Measurements from ENCODE around the gene TBC1D24. TPM values are rescaled to one million over a fixed set of nuclear protein-coding genes. Genes with fewer than 3 reads are reported as not detected.

TBC1D24 gene
- polyA plus RNA-seq, 1 experiment = 6.0 TPM

DNA sequence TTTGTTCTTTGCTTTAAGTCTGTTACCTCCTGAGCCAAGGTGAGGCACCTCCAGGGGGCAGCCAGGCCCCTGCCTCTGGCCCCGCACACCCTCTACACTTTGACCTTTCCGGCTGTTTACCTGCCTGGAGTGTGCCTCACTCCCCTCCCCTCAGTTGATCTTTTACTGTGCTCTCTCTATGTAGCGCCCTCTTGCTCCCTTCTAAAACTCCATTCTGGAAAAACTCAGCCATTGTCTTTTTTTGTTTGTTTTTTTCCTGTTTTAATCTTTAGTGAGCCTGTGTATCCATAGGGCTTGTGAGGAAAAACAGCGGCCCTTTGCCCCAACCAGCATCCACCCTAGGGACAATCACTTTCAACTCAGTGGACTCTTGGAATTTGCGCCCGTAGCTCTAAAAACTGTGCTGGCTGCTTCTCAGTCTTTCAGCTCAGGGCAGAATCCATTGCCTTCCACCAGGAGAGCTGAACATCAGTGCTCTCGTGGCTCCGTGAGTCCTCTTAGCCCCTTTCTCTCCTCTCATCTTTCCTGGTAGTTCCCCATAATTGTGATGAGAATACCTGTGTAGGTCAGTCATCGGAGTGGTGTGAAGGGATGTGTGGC is 49.5 kb downstream of the TBC1D24 start:
- no peak overlapping the region for H3K4me3 ChIP-seq (ENCODE audit: low read depth, low read length)
- no peak overlapping the region for H3K27ac ChIP-seq (ENCODE audit: low read depth, low read length)
- no peak for DNase-seq (ENCODE audit: low read depth, low spot score)
- no peaks in the 10 kb centered on the region for H3K27me3 ChIP-seq (ENCODE audit: control insufficient read depth, insufficient read depth, low read length)
- POLR2A ChIA-PET = no interaction called here
- CTCF ChIA-PET = no interaction called here
- TF ChIP-seq, protein P1, sequence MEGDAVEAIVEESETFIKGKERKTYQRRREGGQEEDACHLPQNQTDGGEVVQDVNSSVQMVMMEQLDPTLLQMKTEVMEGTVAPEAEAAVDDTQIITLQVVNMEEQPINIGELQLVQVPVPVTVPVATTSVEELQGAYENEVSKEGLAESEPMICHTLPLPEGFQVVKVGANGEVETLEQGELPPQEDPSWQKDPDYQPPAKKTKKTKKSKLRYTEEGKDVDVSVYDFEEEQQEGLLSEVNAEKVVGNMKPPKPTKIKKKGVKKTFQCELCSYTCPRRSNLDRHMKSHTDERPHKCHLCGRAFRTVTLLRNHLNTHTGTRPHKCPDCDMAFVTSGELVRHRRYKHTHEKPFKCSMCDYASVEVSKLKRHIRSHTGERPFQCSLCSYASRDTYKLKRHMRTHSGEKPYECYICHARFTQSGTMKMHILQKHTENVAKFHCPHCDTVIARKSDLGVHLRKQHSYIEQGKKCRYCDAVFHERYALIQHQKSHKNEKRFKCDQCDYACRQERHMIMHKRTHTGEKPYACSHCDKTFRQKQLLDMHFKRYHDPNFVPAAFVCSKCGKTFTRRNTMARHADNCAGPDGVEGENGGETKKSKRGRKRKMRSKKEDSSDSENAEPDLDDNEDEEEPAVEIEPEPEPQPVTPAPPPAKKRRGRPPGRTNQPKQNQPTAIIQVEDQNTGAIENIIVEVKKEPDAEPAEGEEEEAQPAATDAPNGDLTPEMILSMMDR (IDR thresholded peaks at IDR 0.05; ENCODE audit: low read depth, low read length) = no peak
- H3K9me3 ChIP-seq (ENCODE audit: control insufficient read depth, insufficient read depth, low read length) = no peaks in the 10 kb centered on the region

DNA sequence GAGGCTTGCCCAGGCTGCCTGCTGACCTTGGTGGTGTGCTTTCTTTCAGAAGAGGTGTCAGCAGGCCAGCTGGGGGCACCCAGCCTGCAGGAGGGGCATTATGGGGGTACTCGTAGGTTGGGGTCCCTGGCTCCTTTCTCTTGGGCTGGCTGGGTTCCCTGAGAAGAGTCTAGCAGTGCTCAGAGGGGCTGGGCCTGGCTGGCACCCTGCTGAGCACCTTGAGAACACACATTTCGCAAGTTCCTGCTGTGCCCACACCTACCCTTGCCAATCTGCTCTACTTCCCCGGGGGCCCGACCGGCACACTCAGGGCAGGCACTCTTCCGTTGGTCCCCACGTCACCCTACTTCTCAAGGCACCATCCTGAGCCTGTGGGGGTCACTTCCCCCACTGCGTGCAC is 51.2 kb downstream of the TBC1D24 start:
- DNase-seq (ENCODE audit: low read depth, low spot score) = no peak
- TF ChIP-seq, protein P1 (IDR thresholded peaks at IDR 0.05; ENCODE audit: low read depth, low read length) = no peak
- ChIA-PET CTCF (no interaction called here), POLR2A (no interaction called here)
- H3K27ac ChIP-seq (ENCODE audit: low read depth, low read length) = no peak overlapping the region
- H3K27me3 ChIP-seq (ENCODE audit: control insufficient read depth, insufficient read depth, low read length) = no peaks in the 10 kb centered on the region
- H3K9me3 ChIP-seq (ENCODE audit: control insufficient read depth, insufficient read depth, low read length) = no peaks in the 10 kb centered on the region
- H3K4me3 ChIP-seq (ENCODE audit: low read depth, low read length) = no peak overlapping the region

DNA sequence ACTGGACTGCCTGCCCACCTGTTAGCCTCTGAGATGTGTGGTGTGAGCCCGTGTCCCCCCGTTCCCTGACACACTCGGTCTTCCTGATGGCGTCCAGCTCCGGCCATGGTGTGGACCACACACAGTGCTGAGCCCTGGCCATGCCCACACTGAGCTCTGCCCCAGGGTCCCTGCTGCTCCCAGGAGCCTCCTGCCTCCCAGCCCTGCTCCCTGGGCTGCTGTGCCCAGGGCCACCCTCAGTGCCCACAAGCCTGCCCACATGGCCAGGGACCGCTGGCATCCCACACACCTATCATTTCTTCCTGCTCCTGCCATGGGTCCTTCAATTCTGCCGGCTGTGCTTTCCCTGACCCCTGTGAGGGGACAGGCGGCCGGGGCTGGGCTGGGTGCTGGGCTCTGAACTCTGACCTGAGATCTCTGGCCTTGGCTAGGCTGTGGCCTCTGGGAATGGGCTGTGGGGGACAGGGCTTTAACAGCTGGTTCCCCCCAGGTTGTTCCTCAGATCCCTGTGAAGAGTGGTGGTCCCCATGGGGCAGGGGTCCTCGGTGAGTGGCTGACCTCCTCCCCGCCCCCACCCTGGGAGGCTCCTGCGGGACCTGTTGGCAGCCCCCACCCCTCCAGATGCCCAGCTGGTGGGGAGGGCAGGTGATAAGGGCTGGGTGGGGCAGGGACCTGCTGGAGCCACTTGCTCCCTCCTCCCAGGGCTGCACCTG is 52.3 kb downstream of the TBC1D24 start:
- ChIA-PET POLR2A (no interaction called here), CTCF (no interaction called here)
- H3K9me3 ChIP-seq (ENCODE audit: control insufficient read depth, insufficient read depth, low read length) = no peaks in the 10 kb centered on the region; the same call in 1 of the 2 replicates
- TF ChIP-seq, protein P1 (IDR thresholded peaks at IDR 0.05; ENCODE audit: low read depth, low read length) = no peak
- DNase-seq (ENCODE audit: low read depth, low spot score) = no peak
- H3K27me3 ChIP-seq (ENCODE audit: control insufficient read depth, insufficient read depth, low read length) = no peaks in the 10 kb centered on the region
- H3K27ac ChIP-seq (ENCODE audit: low read depth, low read length) = no peak overlapping the region
- H3K4me3 ChIP-seq (ENCODE audit: low read depth, low read length) = no peak overlapping the region

DNA sequence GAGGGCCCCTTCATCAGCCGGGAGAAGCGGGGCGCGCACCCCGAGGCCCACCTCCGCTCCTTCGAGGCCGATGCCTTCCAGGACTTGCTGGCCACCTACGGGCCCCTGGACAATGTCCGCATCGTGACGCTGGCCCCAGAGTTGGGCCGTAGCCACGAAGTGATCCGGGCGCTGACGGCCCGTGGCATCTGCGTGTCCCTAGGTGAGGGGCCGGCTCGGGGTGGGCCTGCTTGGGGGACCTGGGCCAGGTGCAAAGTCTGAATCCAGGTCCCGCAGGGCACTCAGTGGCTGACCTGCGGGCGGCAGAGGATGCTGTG is 52.8 kb downstream of the TBC1D24 start:
- no peak for DNase-seq (ENCODE audit: low read depth, low spot score)
- ChIA-PET POLR2A (no interaction called here), CTCF (no interaction called here)

More for the DNA sequence above, 52.8 kb downstream of the TBC1D24 start:
- no peak overlapping the region for H3K27ac ChIP-seq (ENCODE audit: low read depth, low read length)
- H3K27me3 ChIP-seq (ENCODE audit: control insufficient read depth, insufficient read depth, low read length) = no peaks in the 10 kb centered on the region
- no peak overlapping the region for H3K4me3 ChIP-seq (ENCODE audit: low read depth, low read length)
- no peaks in the 10 kb centered on the region; the same call in 1 of the 2 replicates for H3K9me3 ChIP-seq (ENCODE audit: control insufficient read depth, insufficient read depth, low read length)
- TF ChIP-seq, protein P1 (IDR thresholded peaks at IDR 0.05; ENCODE audit: low read depth, low read length) = no peak

Measured in AG04450 (cell line).